NCI-H2227 (cell line): ENCODE measurements around the gene KLK13.

ENCODE experiments used
- DNase-seq: peaks from one replicate; lab custom pipeline; 2025; ENCODE audit not compliant: unreplicated experiment; lab: John Stamatoyannopoulos, UW

KLK13 gene

DNA sequence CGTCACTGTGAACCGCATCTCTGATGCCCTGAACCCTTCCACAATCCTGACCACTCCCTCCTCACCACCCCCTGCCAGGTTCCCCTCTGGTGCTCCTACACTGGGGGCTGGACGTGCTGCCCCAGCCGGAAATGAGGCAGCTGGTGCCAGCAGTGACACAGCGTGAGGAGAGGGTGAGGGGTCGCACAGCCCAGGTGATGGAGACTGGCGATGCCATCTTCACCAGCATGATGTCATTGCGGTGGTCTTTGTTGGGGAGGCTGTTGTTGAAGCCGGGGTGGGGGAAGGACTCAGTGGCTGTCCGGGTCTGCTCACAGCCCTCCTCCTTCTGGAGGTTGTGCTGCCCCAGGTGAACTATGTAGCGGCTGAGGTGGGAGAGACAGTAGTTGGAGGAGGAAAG lies 40.9 kb downstream of the KLK13 start:
- DNase-seq = no peak

DNA sequence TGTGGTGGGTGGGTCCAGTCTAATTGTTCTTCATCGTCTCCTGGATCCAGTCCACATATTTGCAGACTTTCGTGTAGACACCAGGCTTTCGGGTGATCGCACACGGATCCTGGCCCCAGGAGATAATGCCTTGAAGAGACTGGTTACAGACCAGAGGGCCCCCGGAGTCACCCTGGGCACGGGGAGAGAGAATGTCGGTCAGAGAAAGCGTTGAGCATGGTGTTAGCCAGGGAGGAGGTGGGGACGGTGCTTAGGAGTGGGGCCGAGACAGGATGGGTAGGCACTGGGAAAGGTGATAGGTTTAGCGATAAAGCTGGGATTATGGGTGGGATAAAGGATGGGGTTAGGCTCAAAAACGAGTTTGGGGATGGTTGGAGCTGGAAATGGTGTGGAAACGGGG lies 42.4 kb downstream of the KLK13 start:
- DNase-seq = no peak

DNA sequence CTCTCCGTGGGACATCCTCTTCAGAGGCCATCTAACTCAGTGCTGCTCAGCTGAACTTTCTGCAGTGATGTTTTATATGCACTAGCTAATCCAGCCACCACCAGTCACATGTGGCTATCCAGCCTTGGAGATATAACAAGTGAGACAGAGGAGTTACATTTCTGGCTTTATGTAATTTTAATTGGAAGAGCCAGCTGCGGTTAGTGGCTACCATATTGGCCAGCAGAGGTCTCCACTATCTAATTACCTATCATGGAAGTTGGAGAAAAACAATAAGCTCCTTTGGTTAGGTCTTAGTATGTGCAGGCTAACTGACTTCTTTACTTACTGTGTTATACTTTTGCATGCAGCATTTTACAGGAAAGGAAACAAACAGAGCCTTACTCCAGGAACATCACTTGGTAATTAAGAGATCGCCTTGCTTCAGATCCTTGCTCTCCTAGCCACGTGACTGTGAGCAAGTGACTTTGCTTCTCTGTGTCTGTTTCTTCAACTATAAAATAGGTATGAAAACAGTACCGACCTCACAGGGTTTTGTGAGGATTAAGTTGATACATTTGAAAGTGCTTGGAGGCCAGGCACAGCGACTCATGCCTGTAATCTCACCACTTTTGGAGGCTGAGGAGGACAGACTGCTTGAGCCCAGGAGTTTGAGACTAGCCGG lies 43.8 kb downstream of the KLK13 start:
- peak; percentile 53 for DNase-seq

DNA sequence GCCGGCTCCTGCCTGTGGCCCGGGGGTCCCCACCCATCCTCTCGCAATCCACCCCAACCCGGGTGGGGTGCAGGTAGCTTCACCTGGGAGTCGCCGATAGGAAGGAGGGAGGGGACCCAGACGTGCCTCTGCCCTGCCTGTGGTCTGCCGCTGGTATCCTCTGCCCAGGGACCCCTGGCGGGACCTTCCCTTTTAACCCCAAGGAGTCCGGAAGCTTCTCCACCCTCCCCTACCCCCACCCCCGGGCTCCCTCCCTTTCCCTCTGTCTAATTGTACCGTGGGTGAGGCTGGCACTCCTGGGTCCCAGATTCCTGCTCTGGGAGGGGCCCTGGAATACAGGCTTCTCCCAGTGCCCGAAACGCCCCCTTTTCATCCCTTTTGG lies 45.4 kb downstream of the KLK13 start, which contains the start of gene KLK10:
KLK10 (minus strand) TSS at position 166 of the 382 bp plus-strand sequence. CDS start 579 bp downstream, outside the sequence.
- DNase-seq = no peak

DNA sequence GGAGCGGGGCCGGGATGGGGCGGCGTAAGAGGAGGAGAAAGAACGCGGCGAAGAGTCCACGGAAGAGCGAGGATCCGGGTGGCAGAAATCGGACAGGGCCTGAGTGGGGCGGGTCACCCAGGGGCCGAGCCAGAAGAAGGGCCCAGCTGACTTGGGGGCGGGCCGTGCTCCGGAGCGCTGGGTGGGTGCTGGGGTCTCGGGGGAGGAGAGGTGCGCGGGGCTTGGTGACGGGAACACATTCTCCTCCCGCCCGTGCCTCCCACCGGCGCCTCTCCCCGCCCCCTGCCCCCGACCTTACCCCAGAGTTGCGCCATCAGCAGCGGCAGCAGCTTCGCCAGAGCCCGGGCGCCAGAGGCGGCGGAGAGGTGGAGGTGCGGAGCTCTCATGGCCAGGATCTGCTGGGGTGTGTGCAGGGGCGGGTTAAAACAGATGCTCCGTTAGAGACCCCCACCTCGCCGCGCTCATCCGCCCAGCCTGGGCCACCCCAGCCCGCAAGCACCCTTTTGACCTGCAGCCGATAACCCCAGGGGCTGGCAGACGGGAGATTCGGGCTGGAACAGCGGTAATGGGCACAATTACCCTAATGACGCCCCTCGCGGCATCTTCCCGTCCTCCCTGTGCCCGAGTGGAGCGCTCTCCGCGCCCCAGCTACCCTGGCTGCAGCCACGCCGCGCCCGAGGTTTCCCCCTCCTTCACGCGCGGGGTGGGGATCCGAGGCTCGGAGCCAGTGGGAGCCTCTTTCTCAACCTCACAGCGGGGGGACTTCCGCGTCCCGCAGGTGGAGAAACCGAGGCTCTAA lies 45.9 kb downstream of the KLK13 start:
- peak; percentile 23 for DNase-seq

DNA sequence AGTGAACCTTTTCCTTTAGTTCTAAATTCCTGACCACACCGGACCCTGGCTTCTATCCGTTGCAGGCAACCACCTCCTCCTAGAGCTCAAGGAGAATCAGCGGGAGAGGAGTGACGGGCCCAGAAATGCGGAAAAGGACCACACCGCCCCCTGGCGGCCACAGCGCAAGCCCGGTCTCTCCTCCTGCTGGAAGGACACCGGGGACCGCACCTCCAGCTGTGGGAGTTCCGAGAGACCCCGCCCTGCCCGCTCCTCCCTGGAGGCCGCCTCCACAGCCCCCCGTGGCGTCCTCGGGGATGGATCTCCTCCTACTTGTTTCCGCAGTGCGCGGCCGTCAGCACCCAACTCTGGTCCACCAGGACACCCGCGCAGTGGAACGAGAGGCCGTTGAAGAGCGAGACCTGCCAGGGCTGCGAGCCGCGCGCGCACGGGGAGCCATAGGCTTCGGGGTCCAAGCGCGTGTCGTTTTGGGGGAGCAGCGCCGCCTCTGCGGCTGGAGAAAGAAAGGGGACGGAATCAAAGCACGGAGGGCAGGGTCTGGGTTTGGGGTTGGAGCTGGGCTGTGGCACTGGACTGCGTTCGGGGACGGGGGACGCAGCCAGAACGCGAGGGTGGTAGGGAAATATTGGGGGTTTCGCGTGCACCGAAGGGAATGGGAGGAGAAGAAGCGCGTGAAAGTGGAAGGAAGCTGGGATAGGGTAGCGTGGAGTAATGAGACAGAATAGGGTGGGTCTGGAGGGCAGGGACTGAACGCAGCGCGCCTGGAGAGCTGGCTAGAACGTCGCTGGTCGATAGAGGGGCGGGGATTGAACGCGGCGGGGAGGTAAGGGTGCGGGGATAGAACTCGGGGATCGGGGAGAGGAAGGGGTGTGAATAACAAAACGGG lies 47.9 kb downstream of the KLK13 start:
- DNase-seq = peak; percentile 82

DNA sequence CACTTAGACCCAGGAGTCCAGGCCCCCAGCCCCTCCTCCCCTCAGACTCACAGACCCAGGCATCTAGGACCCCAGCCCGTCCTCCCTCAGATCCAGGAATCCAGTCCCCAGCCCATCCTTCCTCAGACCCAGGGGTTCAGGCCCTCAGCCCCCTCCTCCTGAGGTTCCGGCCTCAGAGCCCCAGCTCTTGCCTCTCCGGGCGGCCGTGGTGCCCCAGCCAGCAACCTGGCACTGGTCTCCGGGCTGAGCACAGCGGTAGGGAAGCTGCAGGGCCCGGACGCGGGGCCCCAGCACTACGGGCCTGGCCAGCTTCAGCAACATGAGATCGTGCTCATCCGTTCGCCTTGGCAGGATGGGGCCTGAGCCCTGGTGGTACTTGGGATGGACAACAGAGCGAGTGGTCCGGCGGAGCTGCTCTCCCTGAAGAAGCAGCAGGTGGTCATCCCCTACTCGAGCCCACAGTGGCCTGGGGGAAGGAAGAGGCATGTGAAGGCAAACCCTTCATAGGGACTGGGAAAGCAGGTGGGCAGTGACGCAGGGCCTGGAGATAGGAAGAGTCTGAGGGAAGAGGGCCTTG lies 49.1 kb downstream of the KLK13 start:
- no peak for DNase-seq

DNA sequence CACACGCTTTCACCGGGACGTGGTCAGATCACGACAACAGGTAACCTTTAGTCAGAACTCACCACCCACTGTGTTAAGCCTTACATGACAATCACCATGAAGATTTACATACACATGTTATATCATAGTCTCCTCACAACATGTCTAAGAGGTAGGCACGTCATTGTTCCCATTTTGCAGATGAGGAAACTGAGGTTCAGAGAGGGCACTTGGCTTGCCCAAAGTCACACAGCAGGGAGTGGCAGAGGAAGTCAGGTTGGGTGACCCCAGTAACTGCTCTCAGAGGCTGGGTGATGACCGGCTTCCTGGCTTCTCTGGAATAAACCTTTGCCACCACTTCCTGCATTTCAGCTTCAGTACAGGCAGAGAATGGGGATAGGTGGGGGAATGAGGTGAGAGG lies 50.6 kb downstream of the KLK13 start:
- DNase-seq = no peak

DNA sequence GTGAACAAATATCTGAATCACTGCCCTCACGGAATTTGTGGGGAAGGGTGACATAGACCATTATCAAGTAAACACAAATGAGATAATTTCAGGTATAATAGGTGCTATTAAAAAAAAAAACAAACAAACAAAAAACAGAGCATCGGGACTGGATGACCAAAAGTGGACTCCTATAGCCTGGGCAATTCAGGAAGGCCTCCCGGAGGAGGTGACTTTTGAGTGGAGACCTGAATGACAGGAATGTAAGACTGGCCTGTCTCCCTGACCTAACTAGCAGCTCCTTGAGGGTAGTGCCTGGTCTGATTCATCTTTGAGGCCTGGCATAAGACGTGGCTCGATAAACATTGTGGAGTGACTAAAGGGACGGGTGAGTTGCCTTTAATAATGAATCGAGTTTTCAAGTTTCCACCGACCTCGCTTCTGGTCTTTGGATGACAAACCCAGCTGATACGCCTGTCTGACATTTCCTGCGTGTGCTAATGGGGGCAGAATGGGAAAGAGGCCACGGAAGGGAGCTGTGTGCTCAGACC lies 52.2 kb downstream of the KLK13 start:
- no peak for DNase-seq

DNA sequence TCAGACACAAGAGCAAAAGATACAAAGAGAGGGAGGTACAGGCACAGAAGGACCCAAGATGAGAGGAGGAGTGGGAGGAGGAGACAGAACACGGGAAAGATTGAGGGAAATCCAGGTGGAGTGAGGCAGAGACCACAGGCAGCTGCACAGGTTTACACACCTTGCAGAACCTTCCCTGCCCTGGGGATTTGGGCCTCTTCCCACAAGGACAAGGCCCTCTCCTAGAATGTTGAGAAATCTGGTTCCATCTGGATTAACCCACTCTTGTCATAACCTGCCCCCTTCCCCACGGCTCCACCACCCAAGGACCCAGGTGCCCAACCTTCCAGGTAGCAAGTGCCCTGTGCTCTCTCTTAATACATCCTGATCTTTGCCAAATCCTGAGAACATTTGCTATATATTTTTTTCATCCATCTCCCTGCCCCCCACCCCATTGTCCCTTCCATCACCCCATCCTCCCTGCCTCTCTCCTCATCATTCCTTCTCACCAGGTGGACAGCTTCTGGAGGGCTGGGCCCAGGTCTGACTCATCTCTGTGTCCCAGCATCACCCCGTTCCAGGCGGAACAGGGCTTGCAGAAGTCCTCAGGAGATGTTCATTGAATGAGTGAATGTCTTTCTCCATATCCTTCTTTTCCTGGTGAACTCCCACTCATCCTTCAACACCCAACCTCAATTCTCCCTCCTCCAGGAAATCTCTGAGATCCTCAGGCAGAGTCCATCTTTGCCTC lies 54.7 kb downstream of the KLK13 start:
- DNase-seq = no peak

DNA sequence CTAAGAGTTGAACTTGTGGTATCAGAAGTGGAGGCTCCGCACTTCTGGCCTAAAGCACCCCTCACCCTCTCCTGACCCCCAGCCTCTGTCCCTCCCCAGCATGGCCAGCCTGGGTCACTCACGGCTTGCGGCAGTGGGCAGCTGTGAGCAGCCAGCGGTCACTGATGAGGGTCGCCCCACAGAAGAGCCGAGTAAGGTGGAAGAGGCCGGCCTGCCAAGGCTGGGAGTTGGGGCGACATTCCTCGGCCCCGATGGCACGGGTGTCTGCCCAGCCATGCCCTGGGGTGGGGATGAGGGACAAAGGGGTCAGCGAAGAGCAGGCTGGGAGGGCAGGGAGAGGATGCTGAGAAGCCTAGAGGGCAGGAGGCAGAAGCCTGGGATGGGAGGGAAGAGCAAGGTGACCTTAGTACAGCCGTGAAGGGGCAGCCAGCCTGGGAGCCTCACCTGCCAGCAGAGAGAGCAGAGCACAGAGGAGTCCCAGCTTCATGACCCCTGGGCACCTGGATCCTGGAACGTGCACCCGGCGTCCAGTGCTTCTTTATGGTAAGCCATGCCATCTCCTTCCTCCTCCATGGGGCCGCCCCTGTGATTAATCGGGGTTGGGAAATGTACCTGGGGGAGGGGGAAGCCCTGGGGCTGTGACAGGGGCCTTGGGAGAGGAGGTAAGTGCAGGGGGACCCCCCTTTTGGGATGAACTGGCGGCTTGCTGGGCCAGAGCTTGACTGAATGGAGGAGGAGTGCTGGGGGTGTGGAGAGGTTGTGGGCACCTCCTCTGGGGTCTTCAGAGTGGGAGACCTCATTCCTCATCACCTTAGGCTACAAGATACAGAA lies 55.6 kb downstream of the KLK13 start:
- no peak for DNase-seq

DNA sequence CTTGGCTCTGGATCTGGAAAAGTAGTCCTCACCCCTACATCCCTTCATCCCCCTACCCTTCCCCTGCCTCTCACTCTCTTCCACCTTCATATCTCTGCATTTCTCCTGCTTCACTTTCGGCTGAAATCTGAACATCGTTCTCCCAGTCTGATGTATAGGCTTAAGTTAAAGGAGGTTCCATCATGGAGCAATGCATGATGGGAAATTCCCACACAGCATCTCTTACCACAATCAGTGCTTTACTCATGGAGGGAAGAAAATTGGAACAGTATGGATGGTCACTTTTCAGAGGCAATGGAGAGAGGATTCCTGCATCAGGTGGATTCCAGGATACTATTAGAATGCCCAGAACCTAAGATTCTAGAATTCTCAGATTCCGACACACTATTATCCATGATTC lies 57.4 kb downstream of the KLK13 start:
- no peak for DNase-seq

DNA sequence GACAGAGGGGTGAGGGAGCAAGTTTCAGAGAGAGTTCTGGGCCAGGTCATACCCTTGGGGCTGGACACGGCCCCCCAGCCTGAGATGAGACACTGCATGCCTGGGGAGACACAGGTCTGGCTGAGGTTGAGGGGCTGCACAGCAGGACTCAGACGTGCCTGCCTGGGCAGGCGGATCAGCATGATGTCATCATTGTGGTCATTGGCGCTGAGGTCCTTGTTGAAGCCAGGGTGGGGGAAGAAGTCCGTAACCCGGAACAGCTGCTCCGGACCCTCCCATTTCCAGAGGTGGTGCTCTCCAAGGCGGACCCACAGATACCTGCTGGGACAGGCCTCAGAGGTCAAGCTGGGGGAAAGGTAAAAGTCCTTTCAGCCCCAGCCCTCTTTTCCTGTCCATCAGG lies 58.5 kb downstream of the KLK13 start:
- no peak for DNase-seq
